Measurements from ENCODE around the gene SYNE4.

DNA sequence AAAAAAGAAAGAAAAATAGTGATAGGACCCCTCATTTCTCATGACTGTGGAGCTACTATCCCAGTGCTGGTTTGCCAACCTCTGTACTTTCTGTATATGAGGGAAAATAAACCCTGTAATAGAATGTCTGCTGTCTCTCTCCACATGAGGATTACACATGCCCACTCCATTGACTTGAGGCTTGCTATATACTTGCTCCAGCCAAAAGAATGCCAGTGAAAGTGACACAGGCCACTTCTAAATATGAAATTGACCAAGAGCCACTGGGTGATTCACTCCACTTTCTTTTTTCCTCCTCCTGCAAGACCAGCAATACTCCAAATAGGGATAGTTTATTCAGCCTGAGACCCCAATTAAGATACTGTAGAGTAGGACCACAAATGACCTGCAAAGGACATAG is 39.2 kb upstream of the SYNE4 start:
- TF ChIP-seq, protein P1, sequence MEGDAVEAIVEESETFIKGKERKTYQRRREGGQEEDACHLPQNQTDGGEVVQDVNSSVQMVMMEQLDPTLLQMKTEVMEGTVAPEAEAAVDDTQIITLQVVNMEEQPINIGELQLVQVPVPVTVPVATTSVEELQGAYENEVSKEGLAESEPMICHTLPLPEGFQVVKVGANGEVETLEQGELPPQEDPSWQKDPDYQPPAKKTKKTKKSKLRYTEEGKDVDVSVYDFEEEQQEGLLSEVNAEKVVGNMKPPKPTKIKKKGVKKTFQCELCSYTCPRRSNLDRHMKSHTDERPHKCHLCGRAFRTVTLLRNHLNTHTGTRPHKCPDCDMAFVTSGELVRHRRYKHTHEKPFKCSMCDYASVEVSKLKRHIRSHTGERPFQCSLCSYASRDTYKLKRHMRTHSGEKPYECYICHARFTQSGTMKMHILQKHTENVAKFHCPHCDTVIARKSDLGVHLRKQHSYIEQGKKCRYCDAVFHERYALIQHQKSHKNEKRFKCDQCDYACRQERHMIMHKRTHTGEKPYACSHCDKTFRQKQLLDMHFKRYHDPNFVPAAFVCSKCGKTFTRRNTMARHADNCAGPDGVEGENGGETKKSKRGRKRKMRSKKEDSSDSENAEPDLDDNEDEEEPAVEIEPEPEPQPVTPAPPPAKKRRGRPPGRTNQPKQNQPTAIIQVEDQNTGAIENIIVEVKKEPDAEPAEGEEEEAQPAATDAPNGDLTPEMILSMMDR (IDR thresholded peaks at IDR 0.05; ENCODE audit: insufficient read depth, low read depth, low read length): no peak
- no peak for TF ChIP-seq EZH2 (IDR thresholded peaks at IDR 0.05; ENCODE audit: insufficient read depth, low read length)

Measured in astrocyte (in vitro differentiated cells and primary cell).